ENCODE measurements around the gene CDS1.

CDS1 gene

GRCh38 chr4:84573385-84574068 is 9.4 kb upstream of the CDS1 start:
- Histone ChIP-seq H3K9ac (ENCODE audit: low read length) (no peak overlapping the region), H2AFZ (ENCODE audit: low read depth, low read length, severe bottlenecking) (no peak overlapping the region), H3K27me3 (ENCODE audit: low read length) (no peaks in the 10 kb centered on the region), H3K9me3 (ENCODE audit: insufficient read depth, low read length) (no peaks in the 10 kb centered on the region), H3K9me2 (replicated peaks; ENCODE audit: insufficient read depth, low read length) (no peaks in the 10 kb centered on the region), H3K27ac (ENCODE audit: low read depth, low read length) (no peak overlapping the region), H3K79me2 (ENCODE audit: insufficient read depth, low read length) (no peaks in the 10 kb centered on the region), H4K20me1 (ENCODE audit: low read depth, low read length) (no peaks in the 10 kb centered on the region), H3K4me2 (ENCODE audit: low read depth, low read length, poor library complexity, severe bottlenecking) (no peak overlapping the region), H3K36me3 (ENCODE audit: low read length) (no peaks in the 10 kb centered on the region), H3K4me3 (ENCODE audit: insufficient read depth, low read length, poor library complexity, severe bottlenecking) (no peak overlapping the region), H3F3A (ENCODE audit: insufficient read depth) (no peaks in the 10 kb centered on the region)
- TF ChIP-seq EZH2phosphoT487 (conservative IDR thresholded peaks at IDR 0.05; ENCODE audit: low read length): no peak
- TF ChIP-seq, protein P1, sequence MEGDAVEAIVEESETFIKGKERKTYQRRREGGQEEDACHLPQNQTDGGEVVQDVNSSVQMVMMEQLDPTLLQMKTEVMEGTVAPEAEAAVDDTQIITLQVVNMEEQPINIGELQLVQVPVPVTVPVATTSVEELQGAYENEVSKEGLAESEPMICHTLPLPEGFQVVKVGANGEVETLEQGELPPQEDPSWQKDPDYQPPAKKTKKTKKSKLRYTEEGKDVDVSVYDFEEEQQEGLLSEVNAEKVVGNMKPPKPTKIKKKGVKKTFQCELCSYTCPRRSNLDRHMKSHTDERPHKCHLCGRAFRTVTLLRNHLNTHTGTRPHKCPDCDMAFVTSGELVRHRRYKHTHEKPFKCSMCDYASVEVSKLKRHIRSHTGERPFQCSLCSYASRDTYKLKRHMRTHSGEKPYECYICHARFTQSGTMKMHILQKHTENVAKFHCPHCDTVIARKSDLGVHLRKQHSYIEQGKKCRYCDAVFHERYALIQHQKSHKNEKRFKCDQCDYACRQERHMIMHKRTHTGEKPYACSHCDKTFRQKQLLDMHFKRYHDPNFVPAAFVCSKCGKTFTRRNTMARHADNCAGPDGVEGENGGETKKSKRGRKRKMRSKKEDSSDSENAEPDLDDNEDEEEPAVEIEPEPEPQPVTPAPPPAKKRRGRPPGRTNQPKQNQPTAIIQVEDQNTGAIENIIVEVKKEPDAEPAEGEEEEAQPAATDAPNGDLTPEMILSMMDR (IDR thresholded peaks at IDR 0.05; ENCODE audit: insufficient read depth, low read length, poor library complexity, severe bottlenecking): no peak

- no peak overlapping the region for H2AFZ ChIP-seq (ENCODE audit: low read depth, low read length, severe bottlenecking)
- no peak overlapping the region for H3K9ac ChIP-seq (ENCODE audit: low read length)
- no peaks in the 10 kb centered on the region for H3F3A ChIP-seq (ENCODE audit: insufficient read depth)
- H3K79me2 ChIP-seq (ENCODE audit: insufficient read depth, low read length): no peaks in the 10 kb centered on the region
- no peaks in the 10 kb centered on the region for H3K9me3 ChIP-seq (ENCODE audit: insufficient read depth, low read length)
- no peak overlapping the region for H3K27ac ChIP-seq (ENCODE audit: low read depth, low read length)
- no peak overlapping the region for H3K4me2 ChIP-seq (ENCODE audit: low read depth, low read length, poor library complexity, severe bottlenecking)
- H3K9me2 ChIP-seq (replicated peaks; ENCODE audit: insufficient read depth, low read length): no peaks in the 10 kb centered on the region
- no peak for TF ChIP-seq EZH2phosphoT487 (conservative IDR thresholded peaks at IDR 0.05; ENCODE audit: low read length)
- TF ChIP-seq, protein P1 (IDR thresholded peaks at IDR 0.05; ENCODE audit: insufficient read depth, low read length, poor library complexity, severe bottlenecking): no peak
- H3K4me3 ChIP-seq (ENCODE audit: insufficient read depth, low read length, poor library complexity, severe bottlenecking): no peak overlapping the region
- no peaks in the 10 kb centered on the region for H4K20me1 ChIP-seq (ENCODE audit: low read depth, low read length)
- H3K36me3 ChIP-seq (ENCODE audit: low read length): no peaks in the 10 kb centered on the region
- no peaks in the 10 kb centered on the region for H3K27me3 ChIP-seq (ENCODE audit: low read length)
Observed at GRCh38 chr4:84574069-84574720, 8.7 kb upstream of the CDS1 start.

DNA sequence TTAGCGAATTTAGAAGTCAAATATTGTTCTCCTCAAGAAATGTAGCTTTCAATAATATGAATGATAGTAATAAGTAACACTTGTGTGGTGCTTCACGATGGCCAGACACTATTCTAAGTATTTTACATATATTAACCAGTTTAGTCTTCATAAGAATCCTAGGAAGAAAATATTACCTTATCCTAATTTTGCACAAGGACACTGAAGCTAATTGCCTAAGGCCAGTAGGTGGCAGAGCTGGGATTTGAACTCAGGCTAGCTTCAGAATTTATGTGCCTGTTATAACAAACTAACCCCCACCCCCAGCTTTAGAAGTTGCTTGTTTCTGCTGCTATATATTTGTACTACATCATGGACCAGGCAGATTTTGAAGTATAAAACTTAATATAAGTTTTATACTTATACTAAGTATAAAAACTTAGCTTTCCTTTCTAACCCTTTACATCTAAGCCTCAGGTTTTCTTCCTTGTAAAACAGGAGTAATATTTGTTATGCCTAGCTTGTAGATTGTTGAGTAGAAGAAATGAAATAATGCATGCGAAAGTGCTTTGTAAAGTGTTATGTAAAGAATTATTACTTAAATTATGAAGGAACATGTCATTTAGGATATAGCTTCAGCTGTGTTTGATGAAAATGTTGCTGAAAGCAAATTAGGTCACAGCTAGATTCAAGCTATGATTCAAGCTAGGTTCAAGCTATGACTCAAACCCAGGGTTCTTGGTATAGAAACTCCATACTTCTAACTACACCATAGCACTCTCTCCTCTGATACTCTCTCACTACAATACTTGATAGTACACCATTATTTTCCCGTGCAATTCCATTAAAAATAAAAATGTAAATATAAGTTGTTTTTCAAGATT is 4.2 kb upstream of the CDS1 start:
- Histone ChIP-seq H3K4me3 (ENCODE audit: insufficient read depth, low read length, poor library complexity, severe bottlenecking) (no peak overlapping the region), H3K27ac (ENCODE audit: low read depth, low read length) (no peak overlapping the region), H3K9ac (ENCODE audit: low read length) (no peak overlapping the region), H3K9me2 (replicated peaks; ENCODE audit: insufficient read depth, low read length) (no peaks in the 10 kb centered on the region), H3K4me2 (ENCODE audit: low read depth, low read length, poor library complexity, severe bottlenecking) (no peak overlapping the region), H2AFZ (ENCODE audit: low read depth, low read length, severe bottlenecking) (no peak overlapping the region), H3K9me3 (ENCODE audit: insufficient read depth, low read length) (no peaks in the 10 kb centered on the region), H4K20me1 (ENCODE audit: low read depth, low read length) (no peaks in the 10 kb centered on the region), H3K79me2 (ENCODE audit: insufficient read depth, low read length) (no peaks in the 10 kb centered on the region), H3K27me3 (ENCODE audit: low read length) (no peaks in the 10 kb centered on the region), H3K36me3 (ENCODE audit: low read length) (no peaks in the 10 kb centered on the region), H3F3A (ENCODE audit: insufficient read depth) (no peaks in the 10 kb centered on the region)
- TF ChIP-seq, protein P1 (IDR thresholded peaks at IDR 0.05; ENCODE audit: insufficient read depth, low read length, poor library complexity, severe bottlenecking): no peak
- TF ChIP-seq EZH2phosphoT487 (conservative IDR thresholded peaks at IDR 0.05; ENCODE audit: low read length): no peak

Data from SU-DHL-6 (cell line).